ENCODE measurements around the gene C13orf46. TPM values are rescaled to one million over a fixed set of nuclear protein-coding genes. Genes with fewer than 3 reads are reported as not detected.
"Not testable (repeated sequence)": the region's sequence is repeated elsewhere in the genome, so short reads cannot be mapped to it uniquely, and the experiment has no call there.

The C13orf46 gene
- total RNA-seq, 1 donor from 2014 or later: 21.2 TPM

GRCh38 chr13:113916330-113916815 lies 57.5 kb downstream of the C13orf46 start:
- no peak overlapping the region for H3K4me3 ChIP-seq
- intact Hi-C loops (cut with DNase I): no loop called here
- H3K9me3 ChIP-seq: peaks cover under 1% of the 10 kb centered on the region
- no peaks in the 10 kb centered on the region for H3K36me3 ChIP-seq
- H3K27ac ChIP-seq: no peak overlapping the region
- TF ChIP-seq CTCF (IDR thresholded peaks at IDR 0.05): no peak
- H3K4me1 ChIP-seq: no peaks in the 10 kb centered on the region
- ATAC-seq: no peak
- no peak for DNase-seq
- H3K27me3 ChIP-seq: peaks cover 14% of the 10 kb centered on the region

- no peak for ATAC-seq
- DNase-seq: no peak
- H3K9me3 ChIP-seq: no peaks in the 10 kb centered on the region
- no peak overlapping the region for H3K27ac ChIP-seq
- intact Hi-C loops (cut with DNase I): no loop called here
- H3K4me3 ChIP-seq: no peak overlapping the region
- H3K4me1 ChIP-seq: no peaks in the 10 kb centered on the region
- peaks cover 14% of the 10 kb centered on the region for H3K27me3 ChIP-seq
- no peak for TF ChIP-seq CTCF (IDR thresholded peaks at IDR 0.05)
- no peaks in the 10 kb centered on the region for H3K36me3 ChIP-seq
These were observed 58.0 kb downstream of the C13orf46 start for GRCh38 chr13:113915786-113916329.

GRCh38 chr13:113915012-113915763 lies 58.7 kb downstream of the C13orf46 start:
- no peaks in the 10 kb centered on the region for H3K9me3 ChIP-seq
- no peak overlapping the region for H3K27ac ChIP-seq
- H3K36me3 ChIP-seq: no peaks in the 10 kb centered on the region
- DNase-seq: no peak
- TF ChIP-seq CTCF (IDR thresholded peaks at IDR 0.05): no peak
- H3K27me3 ChIP-seq: peaks cover 14% of the 10 kb centered on the region
- no peak for ATAC-seq
- intact Hi-C loops (cut with DNase I): no loop called here
- H3K4me3 ChIP-seq: no peak overlapping the region
- no peaks in the 10 kb centered on the region for H3K4me1 ChIP-seq

GRCh38 chr13:113914333-113915011 lies 59.4 kb downstream of the C13orf46 start:
- Histone ChIP-seq H3K27ac (no peak overlapping the region), H3K9me3 (no peaks in the 10 kb centered on the region), H3K36me3 (no peaks in the 10 kb centered on the region), H3K27me3 (peaks cover 14% of the 10 kb centered on the region), H3K4me3 (no peak overlapping the region), H3K4me1 (no peaks in the 10 kb centered on the region)
- no peak for TF ChIP-seq CTCF (IDR thresholded peaks at IDR 0.05)
- intact Hi-C loops (cut with DNase I): no loop called here
- ATAC-seq (no peak), DNase-seq (no peak)

GRCh38 chr13:113913838-113914237 lies 60.0 kb downstream of the C13orf46 start:
- H3K4me3 ChIP-seq; intact Hi-C loops (cut with DNase I); H3K9me3 ChIP-seq; H3K4me1 ChIP-seq; H3K27ac ChIP-seq; ATAC-seq; H3K36me3 ChIP-seq; DNase-seq: not testable (repeated sequence)
- H3K27me3 ChIP-seq: peaks cover 14% of the 10 kb centered on the region

GRCh38 chr13:113913408-113913807 lies 60.5 kb downstream of the C13orf46 start:
- H3K36me3 ChIP-seq; H3K4me3 ChIP-seq; DNase-seq; H3K4me1 ChIP-seq; intact Hi-C loops (cut with DNase I); H3K27ac ChIP-seq; ATAC-seq; H3K9me3 ChIP-seq: not testable (repeated sequence)
- peaks cover 14% of the 10 kb centered on the region for H3K27me3 ChIP-seq
